IMR-90 (cell line): Measurements from ENCODE around the gene ATG2A. TPM values are rescaled to one million over a fixed set of nuclear protein-coding genes. Genes with fewer than 3 reads are reported as not detected.

Source experiments
- ATAC-seq: fragments of 200-7000 bp; cut with Tn5 transposase; 2 replicates; pipeline ENCODE4 v1.9.1; 2020; ENCODE audit warnings: low read depth, mild to moderate bottlenecking, moderate library complexity
- BruUV-seq: library from RNA; stranded (reverse); fragments of 400-500 nt; replicated peaks from 2 replicates; lab custom pipeline; 2021; lab: Mats Ljungman, UMichigan
- CTCF ChIA-PET: fragments of 300-600 bp; formaldehyde crosslinking; extraction: SDS; loops from one replicate; lab custom pipeline; 2021; ENCODE audit warnings: antibody characterized with exemption; lab: Yijun Ruan, JAX
- POLR2A ChIA-PET: fragments of 300-600 bp; sonication (Branson Sonifier 250); formaldehyde crosslinking; loops from one replicate; lab custom pipeline; 2022; ENCODE audit warnings: antibody characterized with exemption; ENCODE audit not compliant: unreplicated experiment; lab: Charles Lee
- DNase-seq: peaks from one replicate; pipeline ENCODE4 v3.0.0; 2013
- H2AFZ ChIP-seq: replicated peaks from 2 replicates; pipeline ENCODE3; 2013; ENCODE audit warnings: low read length, mild to moderate bottlenecking; ENCODE audit not compliant: poor library complexity
- H2AK5ac ChIP-seq: 2 replicates; pipeline ENCODE4 v1.6.1; 2013; ENCODE audit warnings: low read depth, low read length, inconsistent platforms
- H2AK9ac ChIP-seq: replicated peaks from 2 replicates; pipeline ENCODE3; 2013; ENCODE audit warnings: mild to moderate bottlenecking, low read depth, low read length, moderate library complexity; ENCODE audit not compliant: poor library complexity
- H2BK120ac ChIP-seq: 2 replicates; pipeline ENCODE4 v1.6.1; 2013; ENCODE audit warnings: low read depth, low read length, inconsistent platforms
- H2BK15ac ChIP-seq: 3 replicates; pipeline ENCODE4 v1.6.1; 2013; ENCODE audit warnings: low read depth, low read length, inconsistent platforms
- H2BK20ac ChIP-seq: 2 replicates; pipeline ENCODE4 v1.6.1; 2013; ENCODE audit warnings: low read depth, mild to moderate bottlenecking, inconsistent platforms, low read length, moderate library complexity
- H2BK5ac ChIP-seq: 2 replicates; pipeline ENCODE4 v1.6.1; 2013; ENCODE audit warnings: mild to moderate bottlenecking, low read depth, low read length, inconsistent platforms; ENCODE audit not compliant: poor library complexity, severe bottlenecking
- H3K14ac ChIP-seq: replicated peaks from 2 replicates; pipeline ENCODE4 v1.6.1; 2013; ENCODE audit warnings: low read depth, low read length, inconsistent platforms
- H3K18ac ChIP-seq: 2 replicates; pipeline ENCODE4 v1.6.1; 2013; ENCODE audit warnings: low read depth, low read length, control low read depth
- H3K23ac ChIP-seq: 2 replicates; pipeline ENCODE4 v1.6.1; 2013; ENCODE audit warnings: low read depth, low read length, inconsistent platforms
- H3K27ac ChIP-seq: 2 replicates; pipeline ENCODE4 v1.5.1; 2013; ENCODE audit warnings: mild to moderate bottlenecking, control low read depth, low read length; ENCODE audit not compliant: insufficient read depth
- H3K27me3 ChIP-seq: 2 replicates; pipeline ENCODE4 v1.6.1; 2013; ENCODE audit warnings: low read length; ENCODE audit not compliant: control insufficient read depth, insufficient read depth
- H3K36me3 ChIP-seq: 2 replicates; pipeline ENCODE4 v1.6.1; 2013; ENCODE audit warnings: low read length, mixed read lengths; ENCODE audit not compliant: control insufficient read depth, insufficient read depth
- H3K4ac ChIP-seq: 2 replicates; pipeline ENCODE4 v1.6.1; 2013; ENCODE audit warnings: low read depth, low read length, inconsistent platforms
- H3K4me1 ChIP-seq: 2 replicates; pipeline ENCODE4 v1.6.1; 2013; ENCODE audit warnings: low read length, mixed read lengths; ENCODE audit not compliant: control insufficient read depth, insufficient read depth
- H3K4me2 ChIP-seq: 2 replicates; pipeline ENCODE4 v1.6.1; 2013; ENCODE audit warnings: low read depth, mild to moderate bottlenecking, control low read depth, low read length, moderate library complexity
- H3K4me3 ChIP-seq: 2 replicates; pipeline ENCODE4 v1.5.1; 2013; ENCODE audit warnings: low read depth, mild to moderate bottlenecking, control low read depth, low read length, moderate library complexity; ENCODE audit not compliant: insufficient read depth
- H3K56ac ChIP-seq: 2 replicates; pipeline ENCODE4 v1.6.1; 2013; ENCODE audit warnings: low read length, inconsistent platforms; ENCODE audit not compliant: insufficient read depth; ENCODE audit errors: extremely low read depth
- H3K79me1 ChIP-seq, 2 experiments: 2 replicates each; pipeline ENCODE4 v1.6.1; 2013; ENCODE audit warnings: low read length in 2 of 2, inconsistent platforms in 1 of 2, low read depth in 1 of 2
- H3K9ac ChIP-seq: 2 replicates; pipeline ENCODE4 v1.6.1; 2013; ENCODE audit warnings: low read depth, low read length, control low read depth
- H3K9me1 ChIP-seq: 2 replicates; pipeline ENCODE4 v1.6.1; 2013; ENCODE audit warnings: low read length, inconsistent platforms; ENCODE audit not compliant: insufficient read depth
- H3K9me3 ChIP-seq: 2 replicates; pipeline ENCODE4 v1.6.1; 2013; ENCODE audit warnings: low read length; ENCODE audit not compliant: control insufficient read depth, insufficient read depth
- H4K20me1 ChIP-seq: 2 replicates; pipeline ENCODE4 v1.6.1; 2013; ENCODE audit warnings: low read length, inconsistent platforms; ENCODE audit not compliant: insufficient read depth
- H4K5ac ChIP-seq: 2 replicates; pipeline ENCODE4 v1.6.1; 2013; ENCODE audit warnings: mild to moderate bottlenecking, low read depth, low read length, control low read depth
- H4K8ac ChIP-seq, 2 experiments: 2 replicates each; pipeline ENCODE4 v1.6.1; 2013; ENCODE audit warnings: low read depth in 2 of 2, low read length in 2 of 2, control low read depth in 1 of 2, inconsistent platforms in 1 of 2
- H4K91ac ChIP-seq: 2 replicates; pipeline ENCODE4 v1.6.1; 2013; ENCODE audit warnings: low read depth, low read length, inconsistent platforms; ENCODE audit not compliant: insufficient read depth
- CHD1 ChIP-seq: IDR thresholded peaks from 2 replicates; pipeline ENCODE4 v1.6.1; 2012; ENCODE audit warnings: low read depth, low read length, improper control_type of control experiment
- MAZ ChIP-seq: IDR thresholded peaks from 2 replicates; pipeline ENCODE4 v1.6.1; 2012; ENCODE audit warnings: low read depth, mild to moderate bottlenecking, low read length, improper control_type of control experiment, moderate library complexity, borderline replicate concordance
- MXI1 ChIP-seq: IDR thresholded peaks from 2 replicates; pipeline ENCODE4 v1.6.1; 2012; ENCODE audit warnings: low read depth, mild to moderate bottlenecking, low read length, moderate library complexity, borderline replicate concordance
- NFE2L2 ChIP-seq: fragments of 150-350 bp; IDR thresholded peaks from 2 replicates; pipeline ENCODE4 v1.6.1; 2016; ENCODE audit warnings: low read depth, mild to moderate bottlenecking, low read length
- POLR2A ChIP-seq: IDR thresholded peaks from 2 replicates; pipeline ENCODE4 v1.6.1; 2012; ENCODE audit warnings: mild to moderate bottlenecking, low read depth, low read length
- RFX5 ChIP-seq: IDR thresholded peaks from 2 replicates; pipeline ENCODE4 v1.8.0; 2012; ENCODE audit warnings: low read depth, mild to moderate bottlenecking, low read length, moderate library complexity
- SMC3 ChIP-seq: fragments of 150-350 bp; IDR thresholded peaks from 2 replicates; pipeline ENCODE4 v1.6.1; 2016; ENCODE audit warnings: low read depth, mild to moderate bottlenecking, antibody characterized with exemption, low read length, moderate library complexity
- WGBS, 2 experiments: methylation state at CpG; one replicate each; pipeline versions ENCODE4 v1.1.5 to v1.1.7; 2013; ENCODE audit warnings: missing lambda C conversion rate in 2 of 2; ENCODE audit not compliant: insufficient read length in 1 of 2; ENCODE audit errors: extremely low coverage in 2 of 2; 5-methylcytosine and 5-hydroxymethylcytosine counted together
- dilution Hi-C: fragments of 300-500 bp; cut with HindIII; formaldehyde crosslinking; loops from one replicate; pipeline ENCODE4 v1.14.3; 2018; ENCODE audit warnings: low sequenced_read_pairs; ENCODE audit not compliant: unreplicated experiment
- in situ Hi-C: fragments of 300-500 bp; cut with MboI; formaldehyde crosslinking; loops from 3 replicates; pipeline ENCODE4 v1.14.3; 2019; ENCODE audit warnings: low sequenced_read_pairs, inconsistent platforms, mixed read lengths
- intact Hi-C: fragments of 100-400 bp; cut with micrococcal nuclease; formaldehyde crosslinking; loops from 2 replicates; pipeline ENCODE4 v1.10.0; 2022
- polyA plus RNA-seq, 3 experiments: library from polyadenylated mRNA; depleted of rRNA; stranded (reverse); fragments of >200 nt; gene quantifications; 2 replicates each; pipeline ENCODE4 v1.2.3, GENCODE V29; 2012; ENCODE audit warnings: low replicate concordance in 1 of 3
- total RNA-seq: library from RNA; depleted of rRNA; stranded (reverse); fragments of >200 nt; gene quantifications from 2 replicates; pipeline ENCODE4 v1.2.3, GENCODE V29; 2012

ATG2A gene
- total and polyA plus RNA-seq, 2 of the 4 experiments (the other 2 are of a cell fraction) = 3.2 to 10.5 TPM

DNA sequence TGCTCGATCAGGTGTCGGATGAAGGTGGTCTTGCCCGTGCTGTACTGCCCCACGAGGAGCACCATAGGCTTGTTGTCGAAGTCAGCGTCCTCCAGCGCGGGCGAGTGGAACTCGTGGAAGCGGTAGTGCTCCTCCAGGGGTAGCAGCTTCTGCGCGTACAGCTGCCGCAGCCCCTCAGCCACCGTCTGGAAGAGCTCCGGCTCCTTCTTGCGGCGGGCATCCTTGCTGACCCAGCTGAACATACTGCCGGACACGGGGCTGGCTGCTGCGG is 38.9 kb downstream of the ATG2A start:
- H4K5ac ChIP-seq = peak overlapping the region; percentile 60; the same call in 1 of the 2 replicates
- H3K9me1 ChIP-seq = peaks cover 19% of the 10 kb centered on the region; the same call in 1 of the 2 replicates
- peak overlapping the region; percentile 93 for H2AFZ ChIP-seq
- BruUV-seq = TSS peak; percentile 76
- H2BK15ac ChIP-seq = peak overlapping the region; percentile 16; the same call in 1 of the 3 replicates
- H2BK5ac ChIP-seq = peak overlapping the region; percentile 90
- no peaks in the 10 kb centered on the region for H3K27me3 ChIP-seq
- ChIA-PET CTCF (interaction anchor here (0.7 to 2.7 kb wide), 4 partner anchors 9 to 31 kb away, joined by 3 to 12 read pairs (median 8); no protein-coding TSS in a partner anchor), POLR2A (interaction anchor here (1.5 kb wide), 1 partner anchor 29 kb away, joined by 6 read pairs; no protein-coding TSS in a partner anchor)
- peak overlapping the region; percentile 61 for H2BK120ac ChIP-seq
- H3K14ac ChIP-seq = peak overlapping the region; percentile 95
- intact Hi-C loops = loop anchor here (1.0 to 2.0 kb wide), 2 partner anchors 8 to 13 kb away; no protein-coding TSS in a partner anchor
- H2BK20ac ChIP-seq = no peak overlapping the region
- in situ Hi-C loops = no loop called here
- H3K4me2 ChIP-seq = peak overlapping the region; percentile 90
- H3K4me3 ChIP-seq = peak overlapping the region; percentile 95
- H3K56ac ChIP-seq = peak overlapping the region; percentile 67
- DNase-seq = no peak
- peak; percentile 12 for ATAC-seq
- no peak for TF ChIP-seq RFX5
- TF ChIP-seq POLR2A = no peak
- TF ChIP-seq MAZ = no peak
- peak; percentile 93; the same call in 1 of the 2 replicates for TF ChIP-seq CHD1
- 0 out of 2 replicates have a peak, but pooled peaks have one; percentile 7 for TF ChIP-seq MXI1
- TF ChIP-seq NFE2L2 = no peak
- no peak for TF ChIP-seq SMC3
- H3K9ac ChIP-seq = peak overlapping the region; percentile 94
- peaks cover 41% of the 10 kb centered on the region for H4K20me1 ChIP-seq
- peaks cover 6 to 44% of the 10 kb centered on the region in 2 experiments; a peak in 3 of 4 replicates for H3K79me1 ChIP-seq
- peak overlapping the region; percentile 87 for H4K91ac ChIP-seq
- peaks cover 15% of the 10 kb centered on the region for H3K4me1 ChIP-seq
- peak overlapping the region; percentile 93 for H3K23ac ChIP-seq
- peak overlapping the region; percentile 63 for H3K18ac ChIP-seq
- H3K27ac ChIP-seq = peak overlapping the region; percentile 84
- H2AK5ac ChIP-seq = peak overlapping the region; percentile 96
- H3K36me3 ChIP-seq = peaks cover 18% of the 10 kb centered on the region
- H3K9me3 ChIP-seq = no peaks in the 10 kb centered on the region
- peak overlapping the region; percentile 28 to 74; a peak in 3 of 4 replicates for H4K8ac ChIP-seq
- peak overlapping the region; percentile 96 for H3K4ac ChIP-seq
- dilution Hi-C loops = no loop called here
- WGBS, 2 experiments = 0% methylated on average over 17 of the region's 21 CpGs; no CpG with 5 or more reads in 1 of the 2 experiments
- H2AK9ac ChIP-seq = peak overlapping the region; percentile 99
